ENCODE data around the gene PPA1.
"Not testable (repeated sequence)": the region's sequence is repeated elsewhere in the genome, so short reads cannot be mapped to it uniquely, and the experiment has no call there.

PPA1 gene

GRCh38 chr10:70254778-70255328 is 21.6 kb upstream of the PPA1 start:
- no peak for DNase-seq (ENCODE audit: low spot score)

GRCh38 chr10:70253878-70254765 is 20.9 kb upstream of the PPA1 start:
- DNase-seq (ENCODE audit: low spot score): no peak

DNA sequence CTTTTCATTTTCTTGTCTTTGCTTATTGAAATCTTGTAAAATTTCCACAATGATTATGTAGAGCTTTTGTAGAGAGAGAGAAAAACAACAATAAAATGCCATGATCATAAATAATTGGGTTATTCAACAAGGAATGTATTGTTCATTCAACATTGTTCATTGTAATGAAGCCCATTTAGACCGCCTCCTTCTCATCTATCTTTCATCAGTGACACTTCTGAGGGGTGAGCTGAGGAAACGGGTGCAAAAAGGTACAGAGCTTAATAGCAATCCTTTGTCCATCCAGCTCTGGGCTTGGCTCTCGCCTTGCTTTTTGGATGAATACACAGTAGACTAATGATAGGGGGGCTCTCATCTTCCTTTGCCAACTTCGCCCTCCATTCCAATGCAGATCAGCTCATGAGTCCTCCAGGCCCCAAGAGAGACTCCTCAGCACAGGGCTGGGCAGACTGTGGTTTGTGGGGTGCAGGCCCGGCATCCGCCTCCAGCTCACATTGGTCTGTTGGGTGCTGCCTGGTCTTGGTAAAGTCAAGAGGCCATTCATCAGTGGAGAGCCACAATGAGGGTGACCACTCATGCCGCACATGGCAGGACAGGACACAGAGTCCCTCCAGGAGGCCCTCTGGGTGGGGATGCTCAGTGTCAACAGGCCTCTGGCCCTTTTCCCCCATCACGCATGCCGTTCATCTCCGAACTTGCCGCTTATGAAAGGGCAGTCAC is 17.9 kb upstream of the PPA1 start:
- DNase-seq (ENCODE audit: low spot score): no peak

GRCh38 chr10:70247360-70247759 is 14.1 kb upstream of the PPA1 start:
- DNase-seq (ENCODE audit: low spot score): no peak

- DNase-seq (ENCODE audit: low spot score): no peak
Measured at GRCh38 chr10:70241081-70241480, 7.9 kb upstream of the PPA1 start.

DNA sequence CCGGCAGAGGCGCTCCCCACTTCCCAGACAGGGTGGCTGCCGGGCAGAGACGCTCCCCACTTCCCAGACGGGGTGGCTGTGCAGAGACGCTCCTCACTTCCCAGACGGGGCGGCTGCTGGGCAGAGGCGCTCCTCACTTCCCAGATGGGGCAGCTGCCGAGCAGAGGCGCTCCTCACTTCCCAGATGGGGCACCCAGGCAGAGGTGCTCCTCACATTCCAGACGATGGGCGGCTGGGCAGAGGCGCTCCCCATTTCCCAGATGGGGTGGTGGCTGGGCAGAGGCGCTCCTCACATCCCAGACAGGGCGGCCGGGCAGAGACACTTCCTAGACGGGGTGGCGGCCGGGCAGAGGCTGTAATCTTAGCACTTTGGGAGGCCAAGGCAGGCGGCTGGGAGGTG is 6.8 kb upstream of the PPA1 start:
- DNase-seq (ENCODE audit: low spot score): not testable (repeated sequence)

- not testable (repeated sequence) for DNase-seq (ENCODE audit: low spot score)
Measured at GRCh38 chr10:70239077-70239976, 6.1 kb upstream of the PPA1 start.

DNA sequence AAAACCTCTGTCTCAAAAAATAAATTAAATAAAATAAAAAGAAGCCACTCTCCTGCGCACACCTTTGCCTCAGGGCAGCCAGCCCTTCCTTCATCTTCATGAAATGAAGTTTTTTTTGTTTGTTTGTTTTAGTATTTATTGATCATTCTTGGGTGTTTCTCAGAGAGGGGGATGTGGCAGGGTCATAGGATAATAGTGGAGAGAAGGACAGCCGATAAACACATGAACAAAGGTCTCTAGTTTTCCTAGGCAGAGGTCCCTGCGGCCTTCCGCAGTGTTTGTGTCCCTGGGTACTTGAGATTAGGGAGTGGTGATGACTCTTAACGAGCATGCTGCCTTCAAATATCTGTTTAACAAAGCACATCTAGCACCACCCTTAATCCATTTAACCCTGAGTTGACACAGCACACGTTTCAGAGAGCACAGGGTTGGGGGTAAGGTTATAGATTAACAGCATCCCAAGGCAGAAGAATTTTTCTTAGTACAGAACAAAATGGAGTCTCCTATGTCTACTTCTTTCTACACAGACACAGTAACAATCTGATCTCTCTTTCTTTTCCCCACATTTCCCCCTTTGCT is 4.8 kb upstream of the PPA1 start:
- DNase-seq (ENCODE audit: low spot score): not testable (repeated sequence)

DNA sequence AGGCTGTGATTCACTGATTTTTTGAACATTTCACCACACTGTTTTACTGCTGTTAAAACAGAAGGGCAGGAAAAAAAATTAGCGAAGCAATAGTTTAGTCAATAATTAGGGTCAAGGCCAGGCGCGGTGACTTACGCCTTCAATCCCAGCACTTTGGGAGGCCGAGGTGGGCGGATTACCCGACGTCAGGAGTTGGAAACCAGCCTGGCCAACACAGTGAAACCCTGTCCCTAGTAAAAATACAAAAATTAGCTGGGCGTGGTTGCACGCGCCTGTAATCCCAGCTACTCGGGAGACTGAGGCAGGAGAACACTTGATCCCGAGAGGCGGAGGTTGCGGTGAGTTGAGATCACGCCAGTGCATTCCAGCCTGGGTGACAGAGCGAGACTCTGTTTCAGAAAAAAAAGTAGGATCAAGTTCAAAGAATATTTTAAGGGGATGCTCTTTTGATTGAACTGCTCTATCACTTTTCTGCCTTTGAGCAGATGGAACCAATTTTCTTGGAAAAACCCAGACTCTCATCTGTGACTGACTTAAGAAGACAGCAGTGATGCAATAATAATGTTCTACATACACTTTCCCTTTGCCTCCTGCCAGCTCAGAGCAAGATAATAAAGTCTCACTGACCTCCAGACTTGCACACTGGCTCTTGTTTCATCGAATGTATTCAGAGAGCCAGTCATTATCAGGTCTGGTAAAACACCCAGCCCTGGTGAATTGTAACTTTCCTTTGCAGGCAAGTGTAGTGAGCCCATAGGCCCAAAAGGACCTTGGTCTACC is 1.6 kb upstream of the PPA1 start:
- no peak for DNase-seq (ENCODE audit: low spot score)

- DNase-seq (ENCODE audit: low spot score): no peak
Measured at GRCh38 chr10:70233939-70234300, 691 bp upstream of the PPA1 start.

DNA sequence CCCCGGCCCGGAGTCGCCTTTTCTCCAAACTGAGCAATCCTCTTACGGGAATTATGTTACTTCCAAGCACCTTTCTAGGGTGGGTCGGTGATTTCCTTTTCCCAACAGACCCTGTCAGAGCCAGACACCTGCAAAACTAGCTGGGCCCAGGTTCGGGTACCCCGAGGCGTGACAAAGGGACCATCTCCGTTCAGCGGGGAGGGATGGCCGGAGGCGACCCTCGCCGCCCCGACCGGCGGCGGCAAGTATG is 445 bp downstream of the PPA1 start:
- no peak for DNase-seq (ENCODE audit: low spot score)

GRCh38 chr10:70232155-70232858 is 922 bp downstream of the PPA1 start:
- no peak for DNase-seq (ENCODE audit: low spot score)

GRCh38 chr10:70228491-70228890 is 4.7 kb downstream of the PPA1 start:
- DNase-seq (ENCODE audit: low spot score): no peak

DNA sequence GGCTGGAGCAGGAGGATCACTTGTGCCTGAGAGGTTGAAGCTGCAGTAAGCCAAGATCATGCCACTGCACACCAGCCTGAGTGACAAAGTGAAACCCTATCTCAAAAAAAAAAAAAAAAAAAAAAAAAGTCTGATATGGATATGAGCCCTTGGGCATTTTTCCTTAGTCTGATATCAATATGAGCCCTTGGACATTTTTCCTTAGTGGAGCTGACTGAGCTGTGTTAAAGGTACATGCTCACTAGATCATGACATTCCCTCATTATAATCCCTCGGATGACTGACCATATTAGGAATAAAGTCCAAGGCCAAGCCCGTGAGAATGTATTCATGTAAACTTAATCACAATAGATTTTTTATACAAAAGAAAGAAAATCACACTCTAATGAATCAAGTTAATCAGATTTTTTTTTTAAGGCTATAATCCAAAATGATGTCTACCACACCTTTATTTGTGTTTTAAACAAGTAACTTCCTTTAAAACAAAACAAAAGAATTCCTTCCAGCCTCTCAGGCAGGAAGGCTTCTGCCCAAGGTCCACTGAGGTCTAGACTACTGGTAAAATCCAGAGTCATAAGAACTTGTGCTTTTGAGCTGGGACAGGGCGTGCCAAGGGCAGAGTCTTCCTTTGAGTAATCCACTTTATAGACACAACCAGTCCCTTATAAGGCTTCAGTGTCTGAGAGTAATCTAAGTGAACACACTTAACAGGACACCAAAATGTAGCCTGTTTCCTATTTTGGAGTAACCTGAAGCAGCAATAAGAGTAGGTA is 5.5 kb downstream of the PPA1 start:
- DNase-seq (ENCODE audit: low spot score): no peak

GRCh38 chr10:70223728-70224127 is 9.5 kb downstream of the PPA1 start:
- no peak for DNase-seq (ENCODE audit: low spot score)

DNA sequence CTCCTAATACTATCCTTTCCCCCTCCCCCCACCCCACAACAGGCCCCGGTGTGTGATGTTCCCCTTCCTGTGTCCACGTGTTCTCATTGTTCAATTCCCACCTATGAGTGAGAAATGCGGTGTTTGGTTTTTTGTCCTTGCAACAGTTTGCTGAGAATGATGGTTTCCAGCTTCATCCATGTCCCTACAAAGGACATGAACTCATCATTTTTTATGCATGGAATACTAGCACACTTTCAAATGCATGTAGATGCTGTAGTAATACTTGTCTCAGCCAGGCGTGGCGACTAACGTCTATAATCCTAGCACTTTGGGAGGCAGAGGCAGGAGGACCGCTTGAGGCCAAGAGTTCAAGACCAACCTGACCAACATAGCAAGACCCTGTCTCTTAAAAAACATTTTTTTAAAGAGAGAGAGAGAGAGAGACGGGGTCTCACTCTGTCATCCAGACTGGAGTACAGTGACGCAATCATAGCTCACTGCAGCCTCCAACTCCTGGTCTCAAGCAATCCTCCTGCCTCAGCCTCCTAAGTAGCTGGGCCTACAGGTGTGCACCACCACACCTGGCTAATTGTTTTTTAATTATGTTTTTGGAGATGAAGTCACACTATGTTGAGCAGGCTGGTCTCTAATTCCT is 10.3 kb downstream of the PPA1 start:
- DNase-seq (ENCODE audit: low spot score): not testable (repeated sequence)

DNA sequence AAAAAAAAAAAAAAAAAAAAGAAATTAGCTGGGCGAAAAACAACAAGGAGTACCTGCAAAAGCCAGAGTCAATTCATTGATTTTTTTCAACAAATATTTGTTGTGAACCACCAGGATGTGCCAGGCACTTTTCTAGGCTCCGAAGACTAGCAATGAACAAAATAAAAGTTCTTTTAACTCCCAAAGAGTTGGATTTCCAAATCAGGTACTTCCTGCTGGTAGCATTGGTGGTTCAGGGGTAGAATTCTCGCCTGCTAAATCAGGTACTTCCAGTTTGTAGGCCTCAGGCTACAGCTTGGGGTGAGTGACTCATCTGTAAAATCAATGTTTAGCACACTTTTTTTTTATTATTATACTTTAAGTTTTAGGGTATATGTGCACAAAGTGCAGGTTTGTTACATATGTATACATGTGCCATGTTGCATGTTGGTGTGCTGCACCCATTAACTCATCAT is 10.9 kb downstream of the PPA1 start:
- no peak for DNase-seq (ENCODE audit: low spot score)

GRCh38 chr10:70221030-70221429 is 12.2 kb downstream of the PPA1 start:
- DNase-seq (ENCODE audit: low spot score): no peak

GRCh38 chr10:70212879-70213278 is 20.4 kb downstream of the PPA1 start:
- no peak for DNase-seq (ENCODE audit: low spot score)

Data from left forelimb (tissue), 1 donor.